OCI-LY3 (cell line): ENCODE results near the gene IL1RL2.

Source experiments
- H2AFZ ChIP-seq: fragments of 200-600, 300-600 bp; shearing (Covaris generic); 2 replicates; pipeline ENCODE4 v1.6.0; 2014; ENCODE audit warnings: antibody characterized with exemption, low read depth, low read length
- H3K27ac ChIP-seq: fragments of 200-600, 300-600 bp; sonication (generic); 2 replicates; pipeline ENCODE4 v1.5.1; 2014; ENCODE audit warnings: mild to moderate bottlenecking, low read length, moderate library complexity, mixed read lengths
- H3K27me3 ChIP-seq: fragments of 200-600, 300-600 bp; sonication (generic); 2 replicates; pipeline ENCODE4 v1.6.1; 2014; ENCODE audit warnings: low read depth, low read length, mixed read lengths
- H3K36me3 ChIP-seq: fragments of 200-600, 300-600 bp; sonication (generic); replicated peaks from 2 replicates; pipeline ENCODE3; 2014; ENCODE audit warnings: low read depth, low read length, mixed read lengths
- H3K4me1 ChIP-seq: fragments of 300-600, 200-600 bp; sonication (generic); 2 replicates; pipeline ENCODE4 v1.6.1; 2014; ENCODE audit warnings: low read length, mixed read lengths
- H3K4me2 ChIP-seq: fragments of 200-600, 300-600 bp; sonication (generic); 2 replicates; pipeline ENCODE4 v1.6.1; 2014; ENCODE audit warnings: low read length, mixed read lengths
- H3K4me3 ChIP-seq: fragments of 300-600, 200-600 bp; sonication (generic); 2 replicates; pipeline ENCODE4 v1.5.1; 2014; ENCODE audit warnings: antibody characterized with exemption, mild to moderate bottlenecking, low read length, moderate library complexity
- H3K79me2 ChIP-seq: fragments of 300-600, 200-600 bp; shearing (Covaris generic); 2 replicates; pipeline ENCODE4 v1.6.1; 2014; ENCODE audit warnings: mild to moderate bottlenecking, low read length, mixed read lengths
- H3K9ac ChIP-seq: fragments of 300-600, 200-600 bp; shearing (Covaris generic); 2 replicates; pipeline ENCODE4 v1.6.0; 2014; ENCODE audit warnings: mild to moderate bottlenecking, low read length, moderate library complexity
- H3K9me3 ChIP-seq: fragments of 200-600, 300-600 bp; shearing (Covaris generic); 2 replicates; pipeline ENCODE4 v1.6.1; 2014; ENCODE audit warnings: low read length, mixed read lengths; ENCODE audit not compliant: insufficient read depth
- H4K20me1 ChIP-seq: fragments of 200-600, 300-600 bp; sonication (generic); 2 replicates; pipeline ENCODE4 v1.6.1; 2016; ENCODE audit warnings: low read length, mixed read lengths; ENCODE audit not compliant: insufficient read depth
- CTCF ChIP-seq: fragments of 200-600, 300-600 bp; sonication (generic); IDR thresholded peaks from 2 replicates; pipeline ENCODE4 v1.5.1; 2014; ENCODE audit warnings: antibody characterized with exemption, low read length, low read depth
- EZH2phosphoT487 ChIP-seq: fragments of 200-600 bp; shearing (Covaris generic); IDR thresholded peaks from 2 replicates; pipeline ENCODE4 v1.6.1; 2018; ENCODE audit warnings: antibody characterized with exemption, mixed run types, low read depth

The IL1RL2 gene

GRCh38 chr2:102186791-102187495 lies at the start of gene IL1RL2:
TSS of gene IL1RL2 (plus strand) at chr2:102187023. CDS start at chr2:102187868, 845 bp downstream.
- H3K4me2 ChIP-seq, result no peak within 1 kb of the TSS
- no peak within 1 kb of the TSS for H2AFZ ChIP-seq
- no peaks in the 10 kb centered on the region for H3K9me3 ChIP-seq
- no peak within 1 kb of the TSS for H3K9ac ChIP-seq
- TF ChIP-seq EZH2phosphoT487 (no peak), CTCF (no peak)
- H3K4me1 ChIP-seq, result no peaks in the 10 kb centered on the region
- no peaks in the 10 kb centered on the region for H4K20me1 ChIP-seq
- no peak within 1 kb of the TSS for H3K4me3 ChIP-seq
- H3K27me3 ChIP-seq, result no peaks in the 10 kb centered on the region; the same call in 1 of the 2 replicates
- no peaks in the 10 kb centered on the region for H3K36me3 ChIP-seq
- no peaks in the 10 kb centered on the region for H3K79me2 ChIP-seq
- H3K27ac ChIP-seq, result no peak within 1 kb of the TSS

- no peaks in the 10 kb centered on the region for H3K79me2 ChIP-seq
- no peaks in the 10 kb centered on the region for H3K9me3 ChIP-seq
- no peak for TF ChIP-seq EZH2phosphoT487
- no peak for TF ChIP-seq CTCF
- H2AFZ ChIP-seq, result no peak overlapping the region
- H3K27me3 ChIP-seq, result no peaks in the 10 kb centered on the region
- H3K27ac ChIP-seq, result no peak overlapping the region
- H3K36me3 ChIP-seq, result no peaks in the 10 kb centered on the region
- H4K20me1 ChIP-seq, result no peaks in the 10 kb centered on the region
- H3K9ac ChIP-seq, result no peak overlapping the region
- peaks cover 3% of the 10 kb centered on the region; the same call in 1 of the 2 replicates for H3K4me1 ChIP-seq
- no peak overlapping the region for H3K4me3 ChIP-seq
- H3K4me2 ChIP-seq, result no peak overlapping the region
Observed at GRCh38 chr2:102137138-102137537, 49.7 kb upstream of the IL1RL2 start.

- H3K36me3 ChIP-seq, result no peaks in the 10 kb centered on the region
- no peak overlapping the region for H3K4me3 ChIP-seq
- H3K4me1 ChIP-seq, result peaks cover 3% of the 10 kb centered on the region; the same call in 1 of the 2 replicates
- H4K20me1 ChIP-seq, result no peaks in the 10 kb centered on the region
- no peak overlapping the region for H3K4me2 ChIP-seq
- H3K9me3 ChIP-seq, result no peaks in the 10 kb centered on the region
- TF ChIP-seq CTCF, result no peak
- no peak for TF ChIP-seq EZH2phosphoT487
- no peak overlapping the region for H3K9ac ChIP-seq
- no peaks in the 10 kb centered on the region for H3K79me2 ChIP-seq
- no peak overlapping the region for H3K27ac ChIP-seq
- H2AFZ ChIP-seq, result no peak overlapping the region
- no peaks in the 10 kb centered on the region for H3K27me3 ChIP-seq
Observed at GRCh38 chr2:102138331-102138730, 48.5 kb upstream of the IL1RL2 start.

GRCh38 chr2:102139851-102140250 lies 47.0 kb upstream of the IL1RL2 start:
- TF ChIP-seq CTCF, result no peak
- no peak for TF ChIP-seq EZH2phosphoT487
- H3K27ac ChIP-seq, result no peak overlapping the region
- no peak overlapping the region for H3K4me2 ChIP-seq
- H3K36me3 ChIP-seq, result no peaks in the 10 kb centered on the region
- H3K4me1 ChIP-seq, result peaks cover 3% of the 10 kb centered on the region; the same call in 1 of the 2 replicates
- no peak overlapping the region for H2AFZ ChIP-seq
- H3K4me3 ChIP-seq, result no peak overlapping the region
- no peaks in the 10 kb centered on the region; the same call in 1 of the 2 replicates for H3K9me3 ChIP-seq
- no peaks in the 10 kb centered on the region for H4K20me1 ChIP-seq
- H3K79me2 ChIP-seq, result no peaks in the 10 kb centered on the region
- no peak overlapping the region for H3K9ac ChIP-seq
- no peaks in the 10 kb centered on the region for H3K27me3 ChIP-seq
